K562 (cell line): ENCODE measurements around the gene XCL1.

Experiments
- ZBTB7A ChIP-seq: IDR thresholded peaks from 2 replicates; pipeline ENCODE4 v1.6.1; 2011; ENCODE audit warnings: low read depth, mild to moderate bottlenecking, low read length, moderate library complexity, borderline replicate concordance; ENCODE audit not compliant: control insufficient read depth
- TF ChIP-seq, protein P1 (sequence below), 2 experiments: fragments of 450-650 bp; formaldehyde crosslinking in 1 of 2; IDR thresholded peaks; 2 replicates each; pipeline versions ENCODE4 v1.4.0 to v1.6.1; 2014 to 2020; ENCODE audit warnings: mild to moderate bottlenecking in 2 of 2, borderline replicate concordance in 1 of 2, low read depth in 1 of 2
- TF ChIP-seq, protein P2 (sequence below): fragments of 450-650 bp; conservative IDR thresholded peaks from 2 replicates; pipeline ENCODE4 v1.6.1; 2016; ENCODE audit warnings: missing genetic modification characterization, low read depth, mild to moderate bottlenecking, control low read depth, missing compliant biosample characterization

- TF ChIP-seq, protein P1, sequence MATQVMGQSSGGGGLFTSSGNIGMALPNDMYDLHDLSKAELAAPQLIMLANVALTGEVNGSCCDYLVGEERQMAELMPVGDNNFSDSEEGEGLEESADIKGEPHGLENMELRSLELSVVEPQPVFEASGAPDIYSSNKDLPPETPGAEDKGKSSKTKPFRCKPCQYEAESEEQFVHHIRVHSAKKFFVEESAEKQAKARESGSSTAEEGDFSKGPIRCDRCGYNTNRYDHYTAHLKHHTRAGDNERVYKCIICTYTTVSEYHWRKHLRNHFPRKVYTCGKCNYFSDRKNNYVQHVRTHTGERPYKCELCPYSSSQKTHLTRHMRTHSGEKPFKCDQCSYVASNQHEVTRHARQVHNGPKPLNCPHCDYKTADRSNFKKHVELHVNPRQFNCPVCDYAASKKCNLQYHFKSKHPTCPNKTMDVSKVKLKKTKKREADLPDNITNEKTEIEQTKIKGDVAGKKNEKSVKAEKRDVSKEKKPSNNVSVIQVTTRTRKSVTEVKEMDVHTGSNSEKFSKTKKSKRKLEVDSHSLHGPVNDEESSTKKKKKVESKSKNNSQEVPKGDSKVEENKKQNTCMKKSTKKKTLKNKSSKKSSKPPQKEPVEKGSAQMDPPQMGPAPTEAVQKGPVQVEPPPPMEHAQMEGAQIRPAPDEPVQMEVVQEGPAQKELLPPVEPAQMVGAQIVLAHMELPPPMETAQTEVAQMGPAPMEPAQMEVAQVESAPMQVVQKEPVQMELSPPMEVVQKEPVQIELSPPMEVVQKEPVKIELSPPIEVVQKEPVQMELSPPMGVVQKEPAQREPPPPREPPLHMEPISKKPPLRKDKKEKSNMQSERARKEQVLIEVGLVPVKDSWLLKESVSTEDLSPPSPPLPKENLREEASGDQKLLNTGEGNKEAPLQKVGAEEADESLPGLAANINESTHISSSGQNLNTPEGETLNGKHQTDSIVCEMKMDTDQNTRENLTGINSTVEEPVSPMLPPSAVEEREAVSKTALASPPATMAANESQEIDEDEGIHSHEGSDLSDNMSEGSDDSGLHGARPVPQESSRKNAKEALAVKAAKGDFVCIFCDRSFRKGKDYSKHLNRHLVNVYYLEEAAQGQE (IDR thresholded peaks at IDR 0.05; ENCODE audit: borderline replicate concordance) = no peak
- TF ChIP-seq, protein P1 (CRISPR knock-in tag; IDR thresholded peaks at IDR 0.05; ENCODE audit: low read depth) = no peak
- TF ChIP-seq ZBTB7A = no peak
- TF ChIP-seq, protein P2, sequence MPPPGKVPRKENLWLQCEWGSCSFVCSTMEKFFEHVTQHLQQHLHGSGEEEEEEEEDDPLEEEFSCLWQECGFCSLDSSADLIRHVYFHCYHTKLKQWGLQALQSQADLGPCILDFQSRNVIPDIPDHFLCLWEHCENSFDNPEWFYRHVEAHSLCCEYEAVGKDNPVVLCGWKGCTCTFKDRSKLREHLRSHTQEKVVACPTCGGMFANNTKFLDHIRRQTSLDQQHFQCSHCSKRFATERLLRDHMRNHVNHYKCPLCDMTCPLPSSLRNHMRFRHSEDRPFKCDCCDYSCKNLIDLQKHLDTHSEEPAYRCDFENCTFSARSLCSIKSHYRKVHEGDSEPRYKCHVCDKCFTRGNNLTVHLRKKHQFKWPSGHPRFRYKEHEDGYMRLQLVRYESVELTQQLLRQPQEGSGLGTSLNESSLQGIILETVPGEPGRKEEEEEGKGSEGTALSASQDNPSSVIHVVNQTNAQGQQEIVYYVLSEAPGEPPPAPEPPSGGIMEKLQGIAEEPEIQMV (tag) = no peak
Measured at GRCh38 chr1:168598125-168598524, 21.7 kb downstream of the XCL1 start.
